OCI-LY1 (cell line): Measurements from ENCODE around the gene EVI5L.

ENCODE experiments used
- EZH2 ChIP-seq: fragments of 200-600 bp; sonication (generic), shearing (Covaris generic); IDR thresholded peaks from 2 replicates; pipeline ENCODE4 v1.8.0; 2017; ENCODE audit warnings: borderline replicate concordance, mixed run types, mild to moderate bottlenecking, antibody characterized with exemption, low read length, moderate library complexity, mixed read lengths
- TF ChIP-seq, protein P1 (sequence below): fragments of 200-600 bp; sonication (generic), shearing (Covaris generic); IDR thresholded peaks from 2 replicates; pipeline ENCODE4 v1.5.1; 2017; ENCODE audit warnings: mild to moderate bottlenecking, antibody characterized with exemption, low read length, moderate library complexity, mixed read lengths

DNA sequence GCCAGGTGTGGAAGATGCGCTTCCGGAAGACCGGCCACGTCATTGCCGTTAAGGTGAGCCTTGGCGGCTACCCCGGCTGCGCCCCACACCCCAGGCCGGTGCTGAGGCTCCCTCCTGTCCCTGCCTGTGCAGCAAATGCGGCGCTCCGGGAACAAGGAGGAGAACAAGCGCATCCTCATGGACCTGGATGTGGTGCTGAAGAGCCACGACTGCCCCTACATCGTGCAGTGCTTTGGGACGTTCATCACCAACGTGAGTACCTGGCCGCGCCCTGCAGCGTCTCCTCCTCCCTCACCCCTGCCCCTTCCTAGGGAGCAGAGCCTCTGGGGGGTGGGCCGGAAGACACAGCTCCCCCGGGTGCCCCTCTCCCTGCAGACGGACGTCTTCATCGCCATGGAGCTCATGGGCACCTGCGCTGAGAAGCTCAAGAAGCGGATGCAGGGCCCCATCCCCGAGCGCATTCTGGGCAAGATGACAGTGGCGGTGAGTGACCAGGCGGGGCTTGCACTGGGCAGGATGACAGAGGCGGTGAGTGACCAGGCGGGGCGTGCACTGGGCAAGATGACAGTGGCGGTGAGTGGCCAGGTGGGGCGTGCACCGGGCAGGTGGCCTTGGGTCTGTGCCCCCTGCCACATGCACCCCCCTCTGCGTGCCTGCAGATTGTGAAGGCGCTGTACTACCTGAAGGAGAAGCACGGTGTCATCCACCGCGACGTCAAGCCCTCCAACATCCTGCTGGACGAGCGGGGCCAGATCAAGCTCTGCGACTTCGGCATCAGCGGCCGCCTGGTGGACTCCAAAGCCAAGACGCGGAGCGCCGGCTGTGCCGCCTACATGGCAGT is 80.5 kb downstream of the EVI5L start:
- TF ChIP-seq, protein P1, sequence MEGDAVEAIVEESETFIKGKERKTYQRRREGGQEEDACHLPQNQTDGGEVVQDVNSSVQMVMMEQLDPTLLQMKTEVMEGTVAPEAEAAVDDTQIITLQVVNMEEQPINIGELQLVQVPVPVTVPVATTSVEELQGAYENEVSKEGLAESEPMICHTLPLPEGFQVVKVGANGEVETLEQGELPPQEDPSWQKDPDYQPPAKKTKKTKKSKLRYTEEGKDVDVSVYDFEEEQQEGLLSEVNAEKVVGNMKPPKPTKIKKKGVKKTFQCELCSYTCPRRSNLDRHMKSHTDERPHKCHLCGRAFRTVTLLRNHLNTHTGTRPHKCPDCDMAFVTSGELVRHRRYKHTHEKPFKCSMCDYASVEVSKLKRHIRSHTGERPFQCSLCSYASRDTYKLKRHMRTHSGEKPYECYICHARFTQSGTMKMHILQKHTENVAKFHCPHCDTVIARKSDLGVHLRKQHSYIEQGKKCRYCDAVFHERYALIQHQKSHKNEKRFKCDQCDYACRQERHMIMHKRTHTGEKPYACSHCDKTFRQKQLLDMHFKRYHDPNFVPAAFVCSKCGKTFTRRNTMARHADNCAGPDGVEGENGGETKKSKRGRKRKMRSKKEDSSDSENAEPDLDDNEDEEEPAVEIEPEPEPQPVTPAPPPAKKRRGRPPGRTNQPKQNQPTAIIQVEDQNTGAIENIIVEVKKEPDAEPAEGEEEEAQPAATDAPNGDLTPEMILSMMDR, result no peak
- no peak for TF ChIP-seq EZH2
